ENCODE measurements around the gene CBLL1. TPM values are rescaled to one million over a fixed set of nuclear protein-coding genes. Genes with fewer than 3 reads are reported as not detected.

Gene CBLL1
- total and polyA plus RNA-seq, 2 experiments from 2014 or later = 31.1 to 67.4 TPM

GRCh38 chr7:107703219-107703618 is 40.7 kb upstream of the CBLL1 start:
- TF ChIP-seq EZH2phosphoT487 (IDR thresholded peaks at IDR 0.05; ENCODE audit: unreplicated experiment) (no peak), ZNF462 (CRISPR knock-in tag; IDR thresholded peaks at IDR 0.05) (no peak), CTCF (conservative IDR thresholded peaks at IDR 0.05; ENCODE audit: low read depth in 2 of 2) (no peak), STAT1 (IDR thresholded peaks at IDR 0.05; ENCODE audit: unreplicated experiment) (no peak), POLR2AphosphoS5 (IDR thresholded peaks at IDR 0.05; ENCODE audit: low read depth) (no peak), ZNF114 (CRISPR knock-in tag; IDR thresholded peaks at IDR 0.05) (no peak), JUNB (IDR thresholded peaks at IDR 0.05; ENCODE audit: unreplicated experiment) (no peak), CREB1 (CRISPR knock-in tag; IDR thresholded peaks at IDR 0.05; ENCODE audit: low read depth) (no peak), NANOG (IDR thresholded peaks at IDR 0.05; ENCODE audit: borderline replicate concordance) (no peak), EZH2 (IDR thresholded peaks at IDR 0.05; ENCODE audit: low read depth, unreplicated experiment) (no peak), ZNF331 (CRISPR knock-in tag; IDR thresholded peaks at IDR 0.05; ENCODE audit: low read depth) (no peak), ETS1 (IDR thresholded peaks at IDR 0.05) (no peak)
- Mint-ChIP-seq H3K4me1 (no peaks in the 10 kb centered on the region), H3K9me3 (no peaks in the 10 kb centered on the region), H3K36me3 (ENCODE audit: low read depth) (no peaks in the 10 kb centered on the region), H3K4me3 (no peak overlapping the region), H3K27me3 (ENCODE audit: insufficient read depth, low read depth, poor library complexity) (no peaks in the 10 kb centered on the region), H3K27ac (no peak overlapping the region)
- ATAC-seq = no peak
- H3K4me3 ChIP-seq = no peak overlapping the region
- no peaks in the 10 kb centered on the region for H3K36me3 ChIP-seq (ENCODE audit: insufficient read depth)
- H3K9me2 ChIP-seq (ENCODE audit: insufficient read depth) = no peaks in the 10 kb centered on the region
- no peak overlapping the region for H3K27ac ChIP-seq (ENCODE audit: low read depth)
- no peaks in the 10 kb centered on the region for H3K27me3 ChIP-seq (ENCODE audit: insufficient read depth)
- no peaks in the 10 kb centered on the region for H4K20me1 ChIP-seq (replicated peaks; ENCODE audit: insufficient read depth)
- no peak overlapping the region for H2AFZ ChIP-seq
- no peaks in the 10 kb centered on the region for H3K79me2 ChIP-seq (replicated peaks; ENCODE audit: insufficient read depth)
- H3K4me2 ChIP-seq = no peak overlapping the region
- no peaks in the 10 kb centered on the region for H3K4me1 ChIP-seq (ENCODE audit: insufficient read depth)
- no peak for DNase-seq (ENCODE audit: low spot score)
- H3F3A ChIP-seq (replicated peaks; ENCODE audit: low read depth) = no peaks in the 10 kb centered on the region

Data from GM23338 (cell line).